HG03159 (cell line): ENCODE results near the gene CNNM4.
"Not testable (repeated sequence)": the region's sequence is repeated elsewhere in the genome, so short reads cannot be mapped to it uniquely, and the experiment has no call there.

Experiments
- ATAC-seq: cut with Tn5 transposase; IDR thresholded peaks from one replicate; pipeline ENCODE4 v1.9.1; 2021; ENCODE audit warnings: mild to moderate bottlenecking, moderate library complexity; ENCODE audit not compliant: unreplicated experiment

The CNNM4 gene

GRCh38 chr2:96789245-96789617 lies 28.5 kb downstream of the CNNM4 start:
- ATAC-seq = no peak

GRCh38 chr2:96792772-96793749 lies 32.4 kb downstream of the CNNM4 start:
- ATAC-seq = no peak

- ATAC-seq = no peak
Measured at GRCh38 chr2:96795076-96795475, 34.4 kb downstream of the CNNM4 start.

GRCh38 chr2:96796497-96796896 lies 35.8 kb downstream of the CNNM4 start:
- not testable (repeated sequence) for ATAC-seq

- ATAC-seq = no peak
Measured at GRCh38 chr2:96797066-96797625, 36.4 kb downstream of the CNNM4 start.

- ATAC-seq = no peak
Measured at GRCh38 chr2:96798733-96799622, 38.3 kb downstream of the CNNM4 start.

- ATAC-seq = no peak
Measured at GRCh38 chr2:96799623-96799935, 38.9 kb downstream of the CNNM4 start.

GRCh38 chr2:96800061-96801004 lies 39.6 kb downstream of the CNNM4 start:
- no peak for ATAC-seq

- ATAC-seq = no peak
Measured at GRCh38 chr2:96801005-96801785, 40.5 kb downstream of the CNNM4 start.

GRCh38 chr2:96801786-96802595 lies 41.3 kb downstream of the CNNM4 start:
- no peak for ATAC-seq

GRCh38 chr2:96802721-96803120 lies 42.0 kb downstream of the CNNM4 start:
- ATAC-seq = no peak

- no peak for ATAC-seq
Measured at GRCh38 chr2:96804986-96805385, 44.3 kb downstream of the CNNM4 start.

- not testable (repeated sequence) for ATAC-seq
Measured at GRCh38 chr2:96805946-96806345, 45.2 kb downstream of the CNNM4 start.

GRCh38 chr2:96806468-96807126 lies 45.9 kb downstream of the CNNM4 start:
- ATAC-seq = peak; percentile 62

GRCh38 chr2:96807127-96807471 lies 46.4 kb downstream of the CNNM4 start:
- no peak for ATAC-seq

GRCh38 chr2:96808176-96808837 lies 47.6 kb downstream of the CNNM4 start:
- no peak for ATAC-seq

GRCh38 chr2:96809216-96809882 lies 48.6 kb downstream of the CNNM4 start:
- ATAC-seq = no peak
